PC-9 (cell line): ENCODE measurements around the gene ZGLP1. TPM values are rescaled to one million over a fixed set of nuclear protein-coding genes. Genes with fewer than 3 reads are reported as not detected.
"Not testable (repeated sequence)": the region's sequence is repeated elsewhere in the genome, so short reads cannot be mapped to it uniquely, and the experiment has no call there.

Experiments
- BruUV-seq: library from RNA; stranded (reverse); fragments of 400-500 nt; replicated peaks from 2 replicates; lab custom pipeline; 2021; lab: Mats Ljungman, UMichigan
- CTCF ChIA-PET: fragments of 300-600 bp; sonication (Branson Sonifier 250); formaldehyde crosslinking; loops from one replicate; lab custom pipeline; 2022; ENCODE audit warnings: antibody characterized with exemption; lab: Charles Lee
- POLR2A ChIA-PET: fragments of 300-600 bp; sonication (Branson Sonifier 250); formaldehyde crosslinking; loops from one replicate; lab custom pipeline; 2022; ENCODE audit warnings: antibody characterized with exemption; ENCODE audit not compliant: unreplicated experiment; lab: Charles Lee
- DNase-seq, 2 experiments: peaks; one replicate each; pipeline versions ENCODE4 v3.0.0 to v3.0.0-alpha.2; 2015 to 2022; ENCODE audit warnings: mixed read lengths in 1 of 2
- H2AFZ ChIP-seq: fragments of 200-600 bp; sonication (generic); 2 replicates; pipeline ENCODE4 v1.8.1; 2017; ENCODE audit warnings: antibody characterized with exemption
- H3F3A ChIP-seq: fragments of 200-600 bp; sonication (generic); 2 replicates; pipeline ENCODE4 v1.8.1; 2017; ENCODE audit warnings: antibody characterized with exemption, mild to moderate bottlenecking, low read depth; ENCODE audit not compliant: insufficient read depth
- H3K27ac ChIP-seq: fragments of 200-600 bp; sonication (generic); 2 replicates; pipeline ENCODE4 v1.6.1; 2016; ENCODE audit warnings: mixed run types
- H3K27me3 ChIP-seq: fragments of 200-600 bp; sonication (generic); 2 replicates; pipeline ENCODE4 v1.6.1; 2016; ENCODE audit warnings: low read depth, mixed run types; ENCODE audit not compliant: insufficient read depth
- H3K36me3 ChIP-seq: fragments of 200-600 bp; sonication (generic); 2 replicates; pipeline ENCODE4 v1.6.1; 2016; ENCODE audit warnings: low read depth, mixed run types
- H3K4me1 ChIP-seq: fragments of 200-600 bp; sonication (generic); replicated peaks from 2 replicates; pipeline ENCODE4 v1.6.1; 2016; ENCODE audit warnings: mixed run types; ENCODE audit not compliant: insufficient read depth
- H3K4me2 ChIP-seq: fragments of 200-600 bp; sonication (generic); 2 replicates; pipeline ENCODE4 v1.6.1; 2017; ENCODE audit warnings: mixed run types
- H3K4me3 ChIP-seq: fragments of 200-600 bp; sonication (generic); 2 replicates; pipeline ENCODE4 v1.6.1; 2016; ENCODE audit warnings: mixed run types
- H3K79me2 ChIP-seq: fragments of 200-600 bp; sonication (generic); 2 replicates; pipeline ENCODE4 v1.6.1; 2017; ENCODE audit warnings: low read depth, mixed run types
- H3K9me2 ChIP-seq: fragments of 200-600 bp; sonication (generic); 2 replicates; pipeline ENCODE4 v1.8.1; 2017; ENCODE audit warnings: mild to moderate bottlenecking; ENCODE audit not compliant: insufficient read depth
- H3K9me3 ChIP-seq: fragments of 200-600 bp; sonication (generic); 2 replicates; pipeline ENCODE4 v1.8.1; 2016; ENCODE audit warnings: low read depth; ENCODE audit not compliant: insufficient read depth
- H4K20me1 ChIP-seq: fragments of 200-600 bp; sonication (generic); 2 replicates; pipeline ENCODE4 v1.8.1; 2017; ENCODE audit not compliant: insufficient read depth
- CTCF ChIP-seq: fragments of 200-600 bp; sonication (generic); conservative IDR thresholded peaks from 2 replicates; pipeline ENCODE4 v1.6.1; 2017; ENCODE audit warnings: mixed run types, antibody characterized with exemption, mild to moderate bottlenecking, moderate library complexity
- EZH2 ChIP-seq: fragments of 200-600 bp; sonication (generic); IDR thresholded peaks from 2 replicates; pipeline ENCODE4 v1.8.0; 2017; ENCODE audit warnings: antibody characterized with exemption, low read depth
- intact Hi-C: fragments of 100-400 bp; cut with micrococcal nuclease; formaldehyde crosslinking; loops from one replicate; pipeline ENCODE4 v1.10.0; 2022; ENCODE audit not compliant: unreplicated experiment
- total RNA-seq: library from RNA; stranded (reverse); gene quantifications from 2 replicates; pipeline ENCODE4 v1.2.3, GENCODE V29; 2021

Gene ZGLP1
- total RNA-seq, 1 experiment from 2014 or later, result 7.5 TPM

- 0 out of 2 replicates have a peak, but pooled peaks cover 4% of the 10 kb centered on the region for H3F3A ChIP-seq
- TF ChIP-seq CTCF (no peak), EZH2 (no peak)
- no peaks in the 10 kb centered on the region for H3K36me3 ChIP-seq
- BruUV-seq, result no TSS peak
- no peak overlapping the region for H2AFZ ChIP-seq
- H3K79me2 ChIP-seq, result no peaks in the 10 kb centered on the region
- DNase-seq, result no peak
- CTCF ChIA-PET, result no interaction called here
- no peaks in the 10 kb centered on the region for H3K27me3 ChIP-seq
- no peak overlapping the region for H3K27ac ChIP-seq
- H3K9me2 ChIP-seq, result no peaks in the 10 kb centered on the region
- no peak overlapping the region for H3K4me2 ChIP-seq
- no peaks in the 10 kb centered on the region for H4K20me1 ChIP-seq
- intact Hi-C loops, result no loop called here
- H3K4me3 ChIP-seq, result no peak overlapping the region
- POLR2A ChIA-PET, result no interaction called here
- no peaks in the 10 kb centered on the region for H3K9me3 ChIP-seq
- no peaks in the 10 kb centered on the region for H3K4me1 ChIP-seq
Measured at GRCh38 chr19:10338940-10339339, 29.3 kb upstream of the ZGLP1 start.

GRCh38 chr19:10336725-10337124 is 27.1 kb upstream of the ZGLP1 start:
- H3K27ac ChIP-seq, DNase-seq, H2AFZ ChIP-seq, intact Hi-C loops, H3K36me3 ChIP-seq, H3K9me3 ChIP-seq, H3K4me2 ChIP-seq, H3F3A ChIP-seq, H4K20me1 ChIP-seq, H3K9me2 ChIP-seq, H3K4me1 ChIP-seq, H3K27me3 ChIP-seq, POLR2A ChIA-PET, BruUV-seq, H3K4me3 ChIP-seq: not testable (repeated sequence)
- CTCF ChIA-PET, result interaction anchor here (0.6 kb wide), 1 partner anchor 59 kb away, joined by 5 read pairs; no protein-coding TSS in a partner anchor
- H3K79me2 ChIP-seq, result peaks cover 14% of the 10 kb centered on the region

- Histone ChIP-seq H3K4me2 (peak overlapping the region; percentile 99), H3K27ac (no peak overlapping the region), H3K4me3 (peak overlapping the region; percentile 78; the same call in 1 of the 2 replicates), H2AFZ (peak overlapping the region; percentile 95; the same call in 1 of the 2 replicates), H3K27me3 (no peaks in the 10 kb centered on the region), H3F3A (peaks cover 6% of the 10 kb centered on the region; the same call in 1 of the 2 replicates), H3K36me3 (0 out of 2 replicates have a peak, but pooled peaks cover 3% of the 10 kb centered on the region), H4K20me1 (peaks cover 7% of the 10 kb centered on the region), H3K79me2 (peaks cover 24% of the 10 kb centered on the region), H3K9me3 (no peaks in the 10 kb centered on the region), H3K4me1 (peaks cover 10% of the 10 kb centered on the region), H3K9me2 (no peaks in the 10 kb centered on the region)
- BruUV-seq, result no TSS peak
- intact Hi-C loops, result no loop called here
- DNase-seq, result no peak
- CTCF ChIA-PET, result interaction anchor here (0.6 kb wide), 1 partner anchor 53 kb away, joined by 6 read pairs; no protein-coding TSS in a partner anchor
- POLR2A ChIA-PET, result interaction anchor here (1.1 to 1.2 kb wide), 2 partner anchors 64 to 66 kb away, joined by 6 to 7 read pairs; partner anchors contain the start of gene ICAM1
- TF ChIP-seq CTCF, result no peak
- no peak for TF ChIP-seq EZH2
Measured at GRCh38 chr19:10335352-10335985, 25.9 kb upstream of the ZGLP1 start.
